KMS-11 (cell line): ENCODE data around the gene PLEKHG3.

ENCODE experiments used
- H2AFZ ChIP-seq: fragments of 200-600 bp; sonication (generic); 2 replicates; pipeline ENCODE4 v1.6.1; 2016; ENCODE audit warnings: antibody characterized with exemption, mixed run types, low read depth
- H3K27ac ChIP-seq: fragments of 200-600 bp; sonication (generic); 2 replicates; pipeline ENCODE4 v1.6.1; 2016; ENCODE audit warnings: mild to moderate bottlenecking, mixed run types
- H3K27me3 ChIP-seq: fragments of 200-600 bp; sonication (generic); 2 replicates; pipeline ENCODE4 v1.6.1; 2017; ENCODE audit warnings: mild to moderate bottlenecking, low read depth, mixed run types, moderate library complexity; ENCODE audit not compliant: insufficient read depth
- H3K36me3 ChIP-seq: fragments of 200-600 bp; sonication (generic); 2 replicates; pipeline ENCODE4 v1.6.1; 2017; ENCODE audit warnings: mild to moderate bottlenecking, mixed run types; ENCODE audit not compliant: insufficient read depth
- H3K4me1 ChIP-seq: fragments of 200-600 bp; sonication (generic); 2 replicates; pipeline ENCODE4 v1.6.1; 2016; ENCODE audit warnings: mild to moderate bottlenecking, low read depth, mixed run types; ENCODE audit not compliant: poor library complexity, severe bottlenecking
- H3K4me2 ChIP-seq: fragments of 200-600 bp; sonication (generic); 2 replicates; pipeline ENCODE4 v1.7.0; 2016; ENCODE audit warnings: mild to moderate bottlenecking, mixed run types
- H3K4me3 ChIP-seq: fragments of 200-600 bp; sonication (generic); IDR thresholded peaks from 2 replicates; pipeline ENCODE4 v1.6.1; 2017; ENCODE audit warnings: low read depth, low read length, mixed read lengths; ENCODE audit not compliant: insufficient read depth
- H3K79me2 ChIP-seq: fragments of 200-600 bp; sonication (generic); 2 replicates; pipeline ENCODE4 v1.6.1; 2016; ENCODE audit warnings: low read depth, mixed run types; ENCODE audit not compliant: insufficient read depth
- H3K9ac ChIP-seq: fragments of 200-600 bp; sonication (generic); 2 replicates; pipeline ENCODE4 v1.6.1; 2016; ENCODE audit warnings: mild to moderate bottlenecking, mixed run types
- H4K20me1 ChIP-seq: fragments of 200-600 bp; sonication (generic); 2 replicates; pipeline ENCODE4 v1.6.1; 2016; ENCODE audit warnings: mild to moderate bottlenecking, mixed run types; ENCODE audit not compliant: insufficient read depth
- CTCF ChIP-seq: fragments of 200-600 bp; sonication (generic); conservative IDR thresholded peaks from 2 replicates; pipeline ENCODE4 v1.6.1; 2017; ENCODE audit warnings: low read depth, mild to moderate bottlenecking, antibody characterized with exemption, low read length, moderate library complexity, mixed read lengths

Gene PLEKHG3

GRCh38 chr14:64763085-64763782 lies 59.0 kb downstream of the PLEKHG3 start:
- no peak overlapping the region for H3K9ac ChIP-seq
- no peak overlapping the region for H3K27ac ChIP-seq
- TF ChIP-seq CTCF, result no peak
- no peaks in the 10 kb centered on the region for H3K27me3 ChIP-seq
- no peak overlapping the region for H3K4me2 ChIP-seq
- no peaks in the 10 kb centered on the region for H3K79me2 ChIP-seq
- no peaks in the 10 kb centered on the region for H4K20me1 ChIP-seq
- H3K4me1 ChIP-seq, result peaks cover 4% of the 10 kb centered on the region
- no peak overlapping the region for H2AFZ ChIP-seq
- no peaks in the 10 kb centered on the region for H3K36me3 ChIP-seq
- no peak overlapping the region for H3K4me3 ChIP-seq

GRCh38 chr14:64763801-64764621 lies 59.8 kb downstream of the PLEKHG3 start:
- H3K4me2 ChIP-seq, result no peak overlapping the region
- H3K9ac ChIP-seq, result no peak overlapping the region
- no peak overlapping the region for H3K27ac ChIP-seq
- no peaks in the 10 kb centered on the region for H3K79me2 ChIP-seq
- H3K4me3 ChIP-seq, result no peak overlapping the region
- no peaks in the 10 kb centered on the region for H3K36me3 ChIP-seq
- H2AFZ ChIP-seq, result peak overlapping the region; percentile 49
- TF ChIP-seq CTCF, result no peak
- no peaks in the 10 kb centered on the region for H3K27me3 ChIP-seq
- H4K20me1 ChIP-seq, result no peaks in the 10 kb centered on the region
- peaks cover 4% of the 10 kb centered on the region for H3K4me1 ChIP-seq

GRCh38 chr14:64764641-64765520 lies 60.7 kb downstream of the PLEKHG3 start:
- peak; percentile 66 for TF ChIP-seq CTCF
- no peaks in the 10 kb centered on the region for H3K27me3 ChIP-seq
- H3K4me1 ChIP-seq, result peaks cover 4% of the 10 kb centered on the region
- H3K27ac ChIP-seq, result no peak overlapping the region
- no peak overlapping the region for H3K4me2 ChIP-seq
- no peak overlapping the region for H3K4me3 ChIP-seq
- no peaks in the 10 kb centered on the region for H4K20me1 ChIP-seq
- no peaks in the 10 kb centered on the region for H3K36me3 ChIP-seq
- peak overlapping the region; percentile 49 for H2AFZ ChIP-seq
- H3K9ac ChIP-seq, result no peak overlapping the region
- H3K79me2 ChIP-seq, result no peaks in the 10 kb centered on the region

- no peaks in the 10 kb centered on the region for H3K36me3 ChIP-seq
These were observed 61.6 kb downstream of the PLEKHG3 start for GRCh38 chr14:64765740-64766302.

More at GRCh38 chr14:64765740-64766302, 61.6 kb downstream of the PLEKHG3 start:
- TF ChIP-seq CTCF, result no peak
- H3K9ac ChIP-seq, result no peak overlapping the region
- H3K4me1 ChIP-seq, result peaks cover 4% of the 10 kb centered on the region
- no peak overlapping the region for H3K4me2 ChIP-seq
- no peak overlapping the region for H3K27ac ChIP-seq
- no peaks in the 10 kb centered on the region for H4K20me1 ChIP-seq
- H3K4me3 ChIP-seq, result no peak overlapping the region
- H3K79me2 ChIP-seq, result no peaks in the 10 kb centered on the region
- no peak overlapping the region for H2AFZ ChIP-seq
- H3K27me3 ChIP-seq, result no peaks in the 10 kb centered on the region
